Esophagus mucosa (tissue), 1 donor: ENCODE results near the gene ITPR1. TPM values are rescaled to one million over a fixed set of nuclear protein-coding genes. Genes with fewer than 3 reads are reported as not detected.
A peak's percentile ranks its signal among the peaks of the same experiment; 100 is the strongest.

Source experiments
- ATAC-seq: fragments of 200-7000 bp; cut with Tn5 transposase; one replicate; pipeline ENCODE4 v1.9.1; 2020
- total RNA-seq: library from RNA; stranded (reverse); gene quantifications from one replicate; pipeline ENCODE4 v1.2.4, GENCODE V29; 2023
- donor health status: DM: yes; HTN: yes; CAD: no.

Gene ITPR1
- total RNA-seq, 1 donor from 2014 or later = 12.7 TPM

DNA sequence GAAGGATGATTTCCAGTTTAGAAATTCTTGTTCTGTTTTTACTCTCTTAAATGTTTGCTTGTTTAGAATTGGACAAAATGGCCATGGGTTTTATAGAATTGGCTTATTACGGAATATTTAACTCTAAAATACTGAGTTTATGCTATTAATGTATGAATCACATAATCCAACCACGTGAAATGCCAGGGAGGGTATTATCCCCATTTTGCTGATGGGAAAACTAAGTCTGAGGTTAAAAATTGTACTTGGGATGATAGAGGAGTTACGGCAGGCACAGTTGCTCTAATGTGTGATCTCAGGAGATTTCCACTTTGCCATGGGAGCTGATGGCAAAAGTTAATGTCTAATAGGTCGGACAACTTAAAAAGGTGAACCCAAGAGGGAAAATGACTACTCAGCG lies 194.4 kb downstream of the ITPR1 start:
- no peak for ATAC-seq

DNA sequence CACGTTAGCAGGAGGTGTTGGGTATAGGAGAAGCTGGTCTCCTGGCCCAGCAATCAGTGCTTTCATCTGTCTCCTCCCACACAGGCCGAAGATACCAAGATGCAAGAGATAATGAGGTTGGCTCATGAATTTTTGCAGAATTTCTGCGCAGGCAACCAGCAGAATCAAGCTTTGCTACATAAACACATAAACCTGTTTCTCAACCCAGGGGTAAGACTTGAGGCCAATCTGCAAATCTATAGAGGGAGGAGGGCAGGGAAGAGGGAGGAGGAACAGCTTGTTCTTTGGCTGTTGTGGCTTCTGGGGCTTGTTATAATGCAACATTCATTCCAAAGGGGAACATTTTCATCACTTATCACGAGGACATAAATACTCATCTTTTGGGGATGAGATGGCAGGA lies 195.3 kb downstream of the ITPR1 start:
- no peak for ATAC-seq

DNA sequence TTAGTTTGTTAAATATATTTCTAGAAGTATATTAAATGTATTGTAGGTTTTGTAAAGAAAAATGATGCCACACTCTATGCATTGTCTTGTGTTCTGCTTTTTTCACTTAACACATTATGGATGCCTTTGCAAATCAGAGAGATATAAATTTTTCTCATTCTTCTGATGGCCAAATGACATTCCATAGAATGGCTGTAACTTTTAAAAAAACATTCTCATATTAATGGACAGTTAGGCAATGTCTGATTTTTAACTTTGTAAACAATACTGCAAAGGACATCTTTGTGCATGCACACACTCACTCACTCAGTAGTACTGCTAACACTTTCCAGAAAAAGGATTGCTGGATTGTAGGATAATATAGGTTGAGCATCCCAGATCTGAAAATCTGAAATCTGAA lies 195.9 kb downstream of the ITPR1 start:
- ATAC-seq = no peak

DNA sequence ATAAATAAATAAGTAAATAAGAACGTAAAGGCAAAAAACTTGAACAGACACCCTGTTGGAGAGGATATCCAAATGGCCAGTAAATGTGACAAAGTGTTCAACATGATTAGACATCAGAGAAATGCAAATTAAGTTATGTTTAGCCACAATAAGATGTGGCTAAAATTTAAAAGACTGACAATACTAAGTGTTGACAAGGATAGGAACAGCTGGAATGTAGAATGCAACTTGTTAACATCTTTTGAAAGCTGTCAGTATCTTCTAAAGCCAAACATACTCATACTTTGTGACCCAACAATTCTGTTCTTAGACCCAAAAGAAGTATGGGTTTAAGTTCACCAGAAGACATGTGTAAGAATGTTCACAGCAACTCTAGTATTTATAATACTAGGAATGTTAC lies 197.1 kb downstream of the ITPR1 start:
- no peak for ATAC-seq

DNA sequence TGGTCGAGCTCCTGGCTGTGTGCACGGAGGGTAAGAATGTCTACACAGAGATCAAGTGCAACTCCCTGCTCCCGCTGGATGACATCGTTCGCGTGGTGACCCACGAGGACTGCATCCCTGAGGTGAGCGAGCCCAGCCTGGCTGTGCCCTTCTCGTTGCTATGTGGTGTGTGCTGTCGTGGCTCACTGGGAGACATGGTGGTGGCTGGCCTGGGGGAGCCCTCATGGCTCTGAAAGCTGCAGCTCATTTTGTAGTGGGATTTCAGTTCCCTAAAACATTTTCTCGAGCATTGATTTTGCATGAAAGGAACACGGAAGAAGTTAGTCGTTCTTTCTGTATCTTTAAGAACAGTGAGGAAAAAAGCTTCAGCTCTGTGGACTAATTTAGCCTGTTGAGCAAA lies 200.5 kb downstream of the ITPR1 start:
- no peak for ATAC-seq

DNA sequence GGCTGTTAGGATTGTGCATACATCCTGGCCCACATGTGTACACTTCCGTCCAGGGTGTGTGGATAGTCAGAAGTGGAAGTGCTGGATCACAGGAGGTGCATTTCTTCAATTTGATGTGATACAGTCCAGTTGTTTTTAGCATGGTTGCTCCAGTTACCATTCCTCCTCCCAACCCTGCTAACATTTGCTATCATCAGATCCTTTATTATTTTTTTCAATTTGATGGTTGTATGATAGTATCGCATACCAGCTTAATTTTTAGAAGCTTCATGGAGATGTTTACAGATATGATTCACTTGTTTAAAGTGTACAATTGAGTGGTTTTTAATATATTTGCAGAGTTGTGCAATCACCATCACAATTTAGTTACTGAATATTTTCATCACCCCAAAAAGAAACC lies 202.7 kb downstream of the ITPR1 start:
- no peak for ATAC-seq

DNA sequence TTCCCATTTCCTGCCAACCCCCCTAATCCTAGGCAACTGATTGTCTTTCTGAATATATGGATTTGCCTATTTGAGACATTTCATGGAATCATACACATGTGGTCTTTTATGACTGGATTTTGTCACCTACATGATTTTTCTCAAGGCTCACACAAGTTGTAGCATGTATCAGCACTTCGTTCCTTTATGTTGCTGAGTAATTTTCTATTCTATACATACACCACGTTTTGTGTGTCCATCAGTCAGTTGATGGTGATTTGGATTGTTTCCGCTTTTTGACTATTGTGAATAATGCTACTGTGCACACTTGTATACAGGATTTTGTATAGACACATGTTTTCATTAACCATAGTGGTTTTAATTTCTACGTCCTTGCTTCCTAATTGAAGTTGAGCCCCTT lies 203.1 kb downstream of the ITPR1 start:
- no peak for ATAC-seq

DNA sequence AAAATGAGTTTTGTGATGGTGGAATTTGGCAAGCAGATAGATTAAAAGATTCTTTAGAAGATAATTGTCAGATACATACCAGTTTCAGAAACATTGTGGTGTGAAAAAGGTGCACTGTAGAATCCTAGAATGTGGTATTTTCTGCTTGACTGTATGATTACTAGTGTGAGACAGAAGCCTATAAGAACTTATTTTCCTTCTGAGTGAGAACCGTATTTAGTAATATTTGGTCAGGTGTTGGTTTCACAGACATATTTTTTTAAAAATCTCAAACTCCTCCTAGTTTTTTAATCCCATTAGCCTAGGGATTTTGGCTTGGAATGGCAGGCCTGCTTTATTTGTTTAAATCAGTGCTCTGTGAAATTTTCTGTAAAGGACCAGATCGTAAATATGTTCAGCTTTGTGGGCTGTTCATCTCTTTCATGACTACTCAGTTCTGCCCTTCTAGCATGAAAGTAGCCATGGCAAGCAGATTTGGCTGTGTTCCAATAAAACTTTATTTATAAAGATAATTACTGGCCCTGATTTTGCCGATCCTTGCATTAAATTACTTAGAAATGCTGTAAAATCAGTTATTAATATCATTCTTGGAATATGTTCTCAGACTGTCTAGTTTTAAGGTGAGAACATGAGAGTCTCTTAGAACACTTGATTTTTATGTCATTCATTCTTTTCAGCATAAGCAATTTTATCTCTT lies 205.1 kb downstream of the ITPR1 start:
- no peak for ATAC-seq

DNA sequence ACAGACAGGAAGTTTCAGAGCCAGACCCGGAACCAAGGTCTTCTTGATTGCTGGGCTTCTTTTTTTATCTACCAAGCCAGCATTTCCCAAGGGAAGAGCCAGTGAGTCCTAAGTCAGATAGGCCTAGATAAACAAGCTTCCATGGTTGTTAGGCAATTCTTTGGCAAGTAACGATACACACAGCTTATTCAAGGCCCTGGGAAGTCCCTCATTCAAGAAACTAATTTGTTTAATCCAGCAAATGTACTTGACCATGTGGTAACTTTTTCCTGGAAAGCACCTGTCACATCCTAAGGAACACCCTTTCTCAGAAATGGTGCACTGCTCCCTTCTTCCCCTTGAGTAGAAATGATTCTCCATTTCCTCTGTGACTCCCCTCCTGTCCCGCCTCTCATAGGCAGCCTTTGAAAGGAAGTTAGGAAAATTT lies 209.9 kb downstream of the ITPR1 start:
- peak; percentile 31 for ATAC-seq

DNA sequence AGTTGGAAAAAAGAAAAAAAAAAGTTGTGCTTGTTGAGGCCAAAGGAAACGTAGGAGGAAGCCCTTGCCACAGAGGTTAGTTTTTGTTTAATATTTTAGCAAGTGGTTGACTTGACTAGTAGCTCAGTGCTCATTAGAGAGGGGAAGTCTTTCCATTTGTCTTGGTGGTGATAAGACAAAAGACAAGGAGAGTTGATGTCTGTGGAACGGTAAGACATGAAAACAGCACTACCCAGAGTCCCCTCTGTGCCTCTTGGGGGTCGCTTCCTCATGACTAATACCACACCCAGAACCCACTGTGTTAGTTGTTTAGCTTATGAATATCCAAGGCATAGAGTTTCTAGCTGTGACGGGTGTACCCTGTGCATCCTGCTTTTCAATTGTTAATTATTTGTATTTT lies 211.4 kb downstream of the ITPR1 start:
- no peak for ATAC-seq

DNA sequence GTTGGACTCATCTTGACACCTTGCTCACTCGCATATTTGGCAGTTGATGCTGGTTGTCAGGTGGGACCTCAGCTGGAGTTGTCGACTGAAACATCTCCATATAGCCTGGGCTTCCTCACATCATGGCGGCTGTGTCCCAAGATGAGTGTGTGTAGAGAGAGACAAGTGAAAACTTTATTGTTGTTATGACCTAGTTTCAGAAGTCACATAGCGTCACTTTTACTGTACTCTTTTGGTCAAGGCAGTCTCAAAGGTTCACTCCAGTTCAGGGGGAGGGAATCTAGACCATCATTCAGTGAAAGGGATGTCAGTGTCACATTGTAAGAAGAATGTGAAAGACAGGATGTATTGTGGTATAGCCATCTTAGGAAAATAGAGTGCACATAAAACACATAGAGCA lies 214.2 kb downstream of the ITPR1 start:
- ATAC-seq = no peak

DNA sequence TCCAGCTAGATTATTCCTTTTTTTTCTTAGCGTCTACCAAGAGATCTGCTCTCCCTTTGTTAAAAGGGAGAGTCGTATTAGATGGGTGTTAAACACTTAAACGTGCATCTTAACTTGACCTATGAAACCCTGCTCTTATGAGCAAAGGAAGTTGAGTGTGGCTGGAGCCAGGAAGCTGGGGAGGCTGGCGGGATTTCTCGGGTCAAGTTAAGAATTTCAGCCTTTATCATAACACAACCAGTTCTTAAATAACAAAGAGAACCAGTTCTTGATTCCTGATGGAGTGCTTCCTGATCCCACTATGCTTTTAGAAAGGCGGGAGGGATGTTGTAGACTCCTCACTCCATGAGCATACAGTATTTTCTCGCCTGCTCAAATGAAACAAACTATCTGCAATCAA lies 215.1 kb downstream of the ITPR1 start:
- no peak for ATAC-seq

DNA sequence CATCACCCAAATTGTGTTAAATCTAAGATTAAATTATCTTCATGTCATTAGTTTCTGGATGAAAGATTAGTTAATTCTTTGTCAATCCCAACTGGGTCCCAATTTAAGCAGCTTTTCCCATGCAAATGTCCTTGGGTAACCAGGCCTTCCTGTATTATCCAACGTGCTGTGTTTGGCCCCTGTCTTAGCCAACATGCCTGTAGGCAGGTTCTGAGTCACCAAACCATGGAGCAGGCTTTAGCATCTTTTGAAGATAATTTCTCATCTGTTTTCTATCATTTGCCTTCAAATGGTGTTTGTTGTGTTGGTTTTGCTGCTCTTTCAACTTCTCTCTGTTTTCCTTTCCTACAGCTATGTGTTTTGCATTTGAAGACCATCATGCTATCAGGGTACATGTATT lies 216.2 kb downstream of the ITPR1 start:
- no peak for ATAC-seq

DNA sequence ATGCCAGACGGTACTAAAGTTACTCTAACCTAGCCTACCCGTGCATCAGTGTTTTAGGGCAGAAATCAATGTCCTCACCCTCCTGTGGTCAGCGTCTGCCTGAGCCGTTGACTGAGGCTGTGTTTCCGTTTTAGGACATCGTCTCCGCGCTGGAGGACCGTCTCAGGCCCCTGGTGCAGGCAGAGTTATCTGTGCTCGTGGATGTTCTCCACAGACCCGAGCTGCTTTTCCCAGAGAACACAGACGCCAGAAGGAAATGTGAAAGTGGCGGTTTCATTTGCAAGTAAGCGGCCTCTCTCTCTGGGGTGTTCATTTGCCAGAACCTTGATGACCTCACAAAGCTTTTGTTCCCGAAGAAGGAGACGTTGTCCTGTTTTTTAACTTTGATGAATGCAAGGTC lies 217.0 kb downstream of the ITPR1 start:
- no peak for ATAC-seq

DNA sequence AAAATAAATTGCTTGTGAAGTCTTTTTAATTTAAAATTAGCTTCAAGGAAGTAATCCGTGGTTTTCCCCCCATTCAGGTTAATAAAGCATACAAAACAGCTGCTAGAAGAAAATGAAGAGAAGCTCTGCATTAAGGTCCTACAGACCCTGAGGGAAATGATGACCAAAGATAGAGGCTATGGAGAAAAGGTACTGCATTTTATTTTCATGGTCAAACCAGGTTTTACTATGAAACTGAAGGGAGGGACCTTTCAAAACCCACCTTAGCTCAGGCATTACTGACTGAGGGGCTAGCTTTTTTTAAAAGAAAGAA lies 218.5 kb downstream of the ITPR1 start:
- ATAC-seq = no peak

DNA sequence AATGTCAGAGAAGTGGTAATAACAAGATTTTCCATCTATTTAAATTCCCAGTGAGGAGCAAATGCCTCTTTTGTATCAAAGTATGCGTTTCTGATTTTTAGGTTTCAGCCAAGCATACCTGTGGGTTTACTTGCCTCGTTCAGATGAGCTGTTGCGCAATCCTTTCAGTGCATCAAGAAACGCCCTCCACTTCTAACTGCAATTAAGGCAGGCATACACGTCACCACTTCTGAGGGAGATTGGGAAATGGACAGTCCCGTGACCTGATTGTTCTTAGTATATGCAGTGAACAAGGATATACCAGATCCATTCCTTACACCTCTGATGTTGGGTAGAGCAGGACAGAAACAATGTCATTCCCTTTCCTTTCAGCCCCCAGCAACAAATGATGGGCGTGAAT lies 219.0 kb downstream of the ITPR1 start:
- peak; percentile 93 for ATAC-seq

DNA sequence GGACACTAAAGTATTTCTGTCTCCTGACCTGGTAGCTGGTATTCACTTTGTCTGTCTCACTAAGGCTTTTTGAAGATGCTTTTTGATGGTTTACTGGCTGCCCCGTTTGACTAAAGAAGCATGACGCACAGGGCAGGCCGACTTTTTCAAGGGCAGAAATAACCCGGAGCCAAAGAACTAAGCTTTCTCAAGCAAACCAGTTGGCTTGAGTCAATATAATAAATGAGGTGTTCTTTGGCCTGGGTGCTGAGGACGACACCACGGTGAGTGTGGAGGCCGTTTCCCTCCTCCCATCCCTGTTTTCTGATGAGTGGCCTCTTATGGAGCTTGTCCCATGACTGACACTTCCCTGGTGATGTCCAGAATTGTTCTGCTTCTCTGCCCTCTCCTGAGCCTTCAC lies 220.9 kb downstream of the ITPR1 start:
- no peak for ATAC-seq

DNA sequence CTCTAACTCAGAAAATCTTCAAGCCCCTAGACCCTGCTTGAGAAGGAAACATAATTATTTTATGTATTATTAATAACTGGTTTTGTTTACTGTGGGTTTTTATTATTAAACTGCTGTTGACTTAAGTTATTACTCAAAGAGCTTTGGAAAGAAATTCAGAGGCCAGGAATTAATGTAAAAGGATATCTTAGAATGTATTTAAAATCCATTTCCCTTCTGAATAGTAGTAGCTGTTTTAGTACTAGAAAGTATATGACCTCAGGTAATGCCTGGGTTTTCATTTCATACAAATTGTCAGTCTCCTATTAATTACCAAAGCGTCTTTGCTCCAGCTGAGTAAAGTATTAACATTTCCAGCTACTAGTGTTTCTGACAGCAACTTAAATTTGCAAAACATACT lies 223.1 kb downstream of the ITPR1 start:
- ATAC-seq = no peak

DNA sequence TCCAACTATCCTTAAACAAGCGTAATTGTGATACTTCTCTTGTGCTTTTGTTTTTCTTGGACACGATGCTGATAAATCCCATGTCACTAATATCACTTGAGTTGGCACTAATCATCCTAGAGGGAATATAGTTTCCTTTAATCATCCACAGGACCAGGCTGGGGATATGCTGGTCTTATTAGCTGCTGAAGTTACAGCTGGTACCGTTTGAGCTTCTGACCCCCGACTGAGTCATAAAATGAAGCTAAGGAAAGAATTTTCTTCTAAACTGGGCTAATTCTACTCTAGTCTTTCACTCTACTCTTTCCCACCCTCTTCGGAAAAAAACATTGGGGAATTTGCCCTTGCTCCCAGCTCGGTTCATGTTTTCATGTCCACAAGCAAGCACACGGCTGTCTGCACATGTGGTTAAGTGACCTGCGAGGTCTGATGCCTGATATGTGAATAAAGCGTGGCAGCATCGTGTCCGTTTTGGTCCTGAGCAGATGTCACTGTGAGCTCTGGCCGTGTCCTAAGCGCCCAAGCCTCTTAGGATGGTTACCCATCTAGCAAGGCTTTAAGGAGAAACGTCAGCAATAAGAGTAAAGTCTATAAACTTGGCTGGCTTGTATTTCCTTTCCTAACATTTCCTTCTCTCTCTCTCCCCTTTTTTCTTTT lies 223.7 kb downstream of the ITPR1 start:
- no peak for ATAC-seq

DNA sequence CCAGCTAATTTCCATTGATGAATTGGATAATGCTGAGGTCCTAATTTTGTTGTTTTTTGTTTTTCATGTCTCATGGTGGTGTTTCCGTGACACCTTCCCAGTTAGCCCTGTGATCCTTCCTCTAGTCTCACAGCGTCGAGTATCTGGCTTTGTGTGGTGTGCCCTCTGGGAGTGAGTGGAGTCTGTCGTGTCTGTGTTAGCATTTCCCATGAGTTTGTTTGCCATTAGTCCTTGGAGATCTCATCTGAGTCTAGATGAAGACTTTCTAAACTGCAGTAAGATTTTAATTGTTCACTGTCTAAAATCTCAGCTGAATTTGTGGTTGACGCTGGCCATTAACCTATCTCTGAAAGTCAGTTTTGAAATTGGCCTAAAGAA lies 224.2 kb downstream of the ITPR1 start:
- no peak for ATAC-seq

DNA sequence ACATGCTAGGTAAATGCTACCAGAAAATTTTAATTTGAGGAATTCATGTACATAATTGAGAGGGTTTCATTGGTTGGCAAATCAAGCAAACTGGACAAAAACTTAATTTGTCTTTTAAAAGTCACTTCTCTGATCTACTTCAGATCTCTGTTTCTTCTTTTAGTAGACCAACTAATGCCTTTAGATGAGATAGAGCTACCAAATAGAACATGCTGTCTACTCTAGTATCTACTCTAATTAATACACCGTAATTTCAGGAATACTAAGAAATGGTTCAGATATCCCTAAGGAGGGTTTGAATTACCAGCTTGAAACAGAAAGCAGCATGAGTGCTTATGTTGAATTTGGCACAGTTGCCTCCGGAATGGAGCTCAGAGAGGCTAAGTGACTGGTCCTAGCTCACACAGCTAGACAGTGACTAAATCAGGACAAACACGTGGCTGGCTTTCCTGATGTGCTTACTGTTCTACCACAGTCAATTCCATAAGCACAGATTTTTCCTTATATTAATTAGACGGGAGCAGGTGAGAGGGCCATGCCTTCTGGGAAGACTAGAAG lies 225.1 kb downstream of the ITPR1 start:
- ATAC-seq = no peak

DNA sequence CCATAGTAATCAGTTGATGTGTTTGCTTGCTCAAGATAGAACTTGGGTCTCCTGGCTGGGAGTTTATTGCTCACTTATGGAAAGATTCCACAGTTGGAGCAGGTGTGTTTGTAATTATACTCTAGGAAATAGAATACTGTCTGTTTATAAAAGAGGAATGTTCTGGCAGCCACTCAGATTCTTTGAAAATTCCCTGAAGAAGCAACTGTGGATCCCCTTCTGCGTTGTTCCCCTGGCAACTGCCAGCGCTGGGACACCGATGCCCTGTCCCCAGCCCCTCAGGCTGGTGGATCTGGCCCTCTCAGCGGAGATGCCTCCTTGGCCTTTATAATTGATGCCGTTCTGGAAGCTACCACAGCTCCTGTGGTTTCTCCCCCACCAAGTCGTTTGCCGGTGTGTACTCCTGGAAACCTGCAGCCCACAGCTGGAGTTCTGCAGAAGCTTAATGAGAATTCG lies 225.9 kb downstream of the ITPR1 start:
- ATAC-seq = no peak

DNA sequence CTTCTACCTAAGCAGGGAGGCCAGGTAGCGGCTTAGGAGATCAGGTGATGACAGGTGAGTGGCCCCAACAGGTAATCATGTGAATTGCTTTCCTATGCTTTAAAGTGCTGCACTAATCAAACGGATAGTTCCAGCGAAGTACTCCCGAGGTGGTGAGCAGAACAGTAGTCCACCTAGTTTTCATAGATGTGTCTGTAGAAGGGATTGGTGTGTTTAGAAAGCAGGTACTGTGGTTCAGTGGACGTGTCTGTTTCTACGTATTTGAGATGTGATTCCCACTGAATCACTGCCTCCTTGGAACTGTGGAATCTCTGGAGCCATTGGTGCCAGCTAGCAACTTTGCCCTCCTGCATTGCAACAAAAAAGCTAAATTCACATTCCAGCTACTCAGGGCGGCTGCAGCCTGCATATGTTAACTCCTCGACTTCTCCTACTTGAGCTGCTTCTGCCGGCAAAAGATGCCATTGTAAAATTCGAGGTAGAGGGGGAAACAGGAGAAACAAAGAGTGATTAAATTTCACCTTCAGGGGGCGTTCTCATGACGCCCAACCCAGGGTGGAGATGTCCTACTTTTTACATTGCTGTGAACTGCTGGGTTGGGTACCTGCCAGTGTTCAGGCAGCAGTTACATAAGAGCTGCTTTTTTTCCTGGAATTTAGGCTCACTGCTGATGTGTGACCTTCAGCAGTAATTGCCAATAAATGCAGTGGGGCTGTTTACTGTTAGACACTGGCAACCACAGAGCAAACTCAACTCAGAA lies 227.3 kb downstream of the ITPR1 start:
- ATAC-seq = peak; percentile 51

DNA sequence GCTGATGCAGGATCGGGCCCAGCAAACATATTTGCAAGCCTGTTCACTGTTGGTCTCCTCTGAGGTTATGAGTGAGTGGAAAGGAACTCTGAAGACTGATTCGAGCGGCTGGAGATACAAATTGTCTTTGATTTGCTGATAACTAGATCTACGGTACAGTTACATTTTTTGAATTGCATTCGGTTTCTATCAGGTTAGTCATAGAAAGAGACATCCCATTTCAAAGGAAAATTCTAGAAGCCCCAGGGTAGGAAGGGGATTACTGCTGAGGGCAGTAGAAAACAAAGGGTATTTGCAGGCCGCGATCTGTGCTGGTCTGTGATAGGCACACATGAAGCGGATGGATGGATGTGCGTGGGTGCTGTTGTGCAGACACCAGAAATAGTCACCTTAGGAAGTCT lies 228.4 kb downstream of the ITPR1 start:
- no peak for ATAC-seq
